ENCODE results near the gene BCL2L15. TPM values are rescaled to one million over a fixed set of nuclear protein-coding genes. Genes with fewer than 3 reads are reported as not detected.

Gene BCL2L15
- total and polyA plus RNA-seq, 4 donors: 0.04 to 0.70 (median 0.11) TPM

- TF ChIP-seq YY1 (IDR thresholded peaks at IDR 0.05) (no peak), EGR1 (IDR thresholded peaks at IDR 0.05; ENCODE audit: low read depth in 2 of 2) (no peak), HNF4A (conservative IDR thresholded peaks at IDR 0.05) (no peak), REST (IDR thresholded peaks at IDR 0.05) (no peak), RAD21 (IDR thresholded peaks at IDR 0.05) (no peak), SP1 (IDR thresholded peaks at IDR 0.05) (no peak), FOXA2 (IDR thresholded peaks at IDR 0.05) (no peak), ZBTB33 (IDR thresholded peaks at IDR 0.05) (no peak)
Observed at GRCh38 chr1:113879739-113880038, 7.7 kb downstream of the BCL2L15 start.

GRCh38 chr1:113876176-113876575 is 11.2 kb downstream of the BCL2L15 start:
- H3K9ac ChIP-seq (ENCODE audit: low read depth in 1 of 2, low read length in 2 of 2): no peak overlapping the region
- no peaks in the 10 kb centered on the region for H3K36me3 ChIP-seq (ENCODE audit: control insufficient read depth in 4 of 4, insufficient read depth in 3 of 4, low read depth in 1 of 4, low read length in 3 of 4)
- 82% methylated on average over 5 of the region's 5 CpGs for WGBS

More at GRCh38 chr1:113879739-113880038, 7.7 kb downstream of the BCL2L15 start:
- H3K4me3 ChIP-seq (ENCODE audit: low read depth in 1 of 3, low read length in 3 of 3): no peak overlapping the region
- no peak for DNase-seq (ENCODE audit: low spot score)
- H3K9me3 ChIP-seq (ENCODE audit: control insufficient read depth in 4 of 4, low read length in 3 of 4): no peaks in the 10 kb centered on the region
- H3K27ac ChIP-seq (ENCODE audit: low read depth in 1 of 2, low read length in 2 of 2): no peak overlapping the region
- WGBS: 94% methylated on average over 4 of the region's 4 CpGs
- H3K4me1 ChIP-seq (ENCODE audit: control insufficient read depth in 4 of 4, insufficient read depth in 4 of 4, low read length in 3 of 4): no peaks in the 10 kb centered on the region
- no peaks in the 10 kb centered on the region for H3K36me3 ChIP-seq (ENCODE audit: control insufficient read depth in 4 of 4, insufficient read depth in 3 of 4, low read depth in 1 of 4, low read length in 3 of 4)
- no peak overlapping the region for H3K9ac ChIP-seq (ENCODE audit: low read depth in 1 of 2, low read length in 2 of 2)
- H3K27me3 ChIP-seq (ENCODE audit: control insufficient read depth in 4 of 4, insufficient read depth in 4 of 4, low read length in 3 of 4): no peaks in the 10 kb centered on the region

GRCh38 chr1:113875714-113876113 is 11.7 kb downstream of the BCL2L15 start:
- Histone ChIP-seq H3K9me3 (ENCODE audit: control insufficient read depth in 4 of 4, low read length in 3 of 4) (no peaks in the 10 kb centered on the region), H3K36me3 (ENCODE audit: control insufficient read depth in 4 of 4, insufficient read depth in 3 of 4, low read depth in 1 of 4, low read length in 3 of 4) (no peaks in the 10 kb centered on the region), H3K27me3 (ENCODE audit: control insufficient read depth in 4 of 4, insufficient read depth in 4 of 4, low read length in 3 of 4) (no peaks in the 10 kb centered on the region), H3K4me3 (ENCODE audit: low read depth in 1 of 3, low read length in 3 of 3) (no peak overlapping the region), H3K9ac (ENCODE audit: low read depth in 1 of 2, low read length in 2 of 2) (no peak overlapping the region), H3K4me1 (ENCODE audit: control insufficient read depth in 4 of 4, insufficient read depth in 4 of 4, low read length in 3 of 4) (no peaks in the 10 kb centered on the region), H3K27ac (ENCODE audit: low read depth in 1 of 2, low read length in 2 of 2) (no peak overlapping the region)
- no peak for DNase-seq (ENCODE audit: low spot score)
- no peak for TF ChIP-seq HNF4G (IDR thresholded peaks at IDR 0.05)
- no peak for TF ChIP-seq FOXA2 (IDR thresholded peaks at IDR 0.05)
- TF ChIP-seq FOXA1 (IDR thresholded peaks at IDR 0.05): no peak
- TF ChIP-seq HNF4A (conservative IDR thresholded peaks at IDR 0.05): no peak
- no peak for TF ChIP-seq GABPA (IDR thresholded peaks at IDR 0.05 in 1 of 2, conservative IDR thresholded peaks at IDR 0.05 in 1 of 2)
- no peak for TF ChIP-seq TAF1 (conservative IDR thresholded peaks at IDR 0.05)
- no peak for TF ChIP-seq CTCF (IDR thresholded peaks at IDR 0.05; ENCODE audit: low read depth, low read length, missing input control)
- no peak for TF ChIP-seq SP1 (IDR thresholded peaks at IDR 0.05)
- TF ChIP-seq ATF3 (IDR thresholded peaks at IDR 0.05): no peak
- TF ChIP-seq MAX (IDR thresholded peaks at IDR 0.05): no peak
- WGBS: 88% methylated on average over 2 of the region's 2 CpGs

More at GRCh38 chr1:113876176-113876575, 11.2 kb downstream of the BCL2L15 start:
- no peak for DNase-seq (ENCODE audit: low spot score)
- TF ChIP-seq JUND (IDR thresholded peaks at IDR 0.05): no peak
- no peak for TF ChIP-seq HNF4A (conservative IDR thresholded peaks at IDR 0.05)
- Histone ChIP-seq H3K4me1 (ENCODE audit: control insufficient read depth in 4 of 4, insufficient read depth in 4 of 4, low read length in 3 of 4) (no peaks in the 10 kb centered on the region), H3K27ac (ENCODE audit: low read depth in 1 of 2, low read length in 2 of 2) (no peak overlapping the region), H3K9me3 (ENCODE audit: control insufficient read depth in 4 of 4, low read length in 3 of 4) (no peaks in the 10 kb centered on the region), H3K27me3 (ENCODE audit: control insufficient read depth in 4 of 4, insufficient read depth in 4 of 4, low read length in 3 of 4) (no peaks in the 10 kb centered on the region), H3K4me3 (ENCODE audit: low read depth in 1 of 3, low read length in 3 of 3) (no peak overlapping the region)

All from liver (tissue), 9 donors.